ENCODE data around the gene CMTM5.
"Not testable (repeated sequence)": the region's sequence is repeated elsewhere in the genome, so short reads cannot be mapped to it uniquely, and the experiment has no call there.

The CMTM5 gene

GRCh38 chr14:23414254-23414653, 37.4 kb downstream of the CMTM5 start:
- no peak overlapping the region for H3K4me3 ChIP-seq (replicated peaks in 1 of 2; ENCODE audit: low read depth in 2 of 2, low read length in 2 of 2)
- DNase-seq (ENCODE audit: low read depth in 2 of 2), result no peak
- no peak for TF ChIP-seq CTCF (IDR thresholded peaks at IDR 0.05; ENCODE audit: low read depth, low read length)

GRCh38 chr14:23414906-23415820, 38.3 kb downstream of the CMTM5 start:
- no peak overlapping the region for H3K4me3 ChIP-seq (replicated peaks in 1 of 2; ENCODE audit: low read depth in 2 of 2, low read length in 2 of 2)
- DNase-seq (ENCODE audit: low read depth in 2 of 2), result no peak
- TF ChIP-seq CTCF (IDR thresholded peaks at IDR 0.05; ENCODE audit: low read depth, low read length), result no peak

- H3K4me3 ChIP-seq (replicated peaks in 1 of 2; ENCODE audit: low read depth in 2 of 2, low read length in 2 of 2), result no peak overlapping the region
- no peak for TF ChIP-seq CTCF (IDR thresholded peaks at IDR 0.05; ENCODE audit: low read depth, low read length)
- no peak for DNase-seq (ENCODE audit: low read depth in 2 of 2)
Measured at GRCh38 chr14:23415821-23416778, 39.3 kb downstream of the CMTM5 start.

- no peak for TF ChIP-seq CTCF (IDR thresholded peaks at IDR 0.05; ENCODE audit: low read depth, low read length)
- DNase-seq (ENCODE audit: low read depth in 2 of 2), result no peak
Measured at GRCh38 chr14:23416801-23417200, 40.0 kb downstream of the CMTM5 start.

GRCh38 chr14:23417269-23417668, 40.4 kb downstream of the CMTM5 start:
- DNase-seq (ENCODE audit: low read depth in 2 of 2); H3K4me3 ChIP-seq (replicated peaks in 1 of 2; ENCODE audit: low read depth in 2 of 2, low read length in 2 of 2): not testable (repeated sequence)

More at GRCh38 chr14:23416801-23417200, 40.0 kb downstream of the CMTM5 start:
- no peak overlapping the region for H3K4me3 ChIP-seq (replicated peaks in 1 of 2; ENCODE audit: low read depth in 2 of 2, low read length in 2 of 2)

GRCh38 chr14:23418021-23418420, 41.2 kb downstream of the CMTM5 start:
- no peak overlapping the region for H3K4me3 ChIP-seq (replicated peaks in 1 of 2; ENCODE audit: low read depth in 2 of 2, low read length in 2 of 2)
- no peak for DNase-seq (ENCODE audit: low read depth in 2 of 2)
- no peak for TF ChIP-seq CTCF (IDR thresholded peaks at IDR 0.05; ENCODE audit: low read depth, low read length)

- DNase-seq (ENCODE audit: low read depth in 2 of 2); H3K4me3 ChIP-seq (replicated peaks in 1 of 2; ENCODE audit: low read depth in 2 of 2, low read length in 2 of 2): not testable (repeated sequence)
Measured at GRCh38 chr14:23419646-23420045, 42.8 kb downstream of the CMTM5 start.

Data from cardiac fibroblast (primary cell).